ENCODE data around the gene USP50.
"Not testable (repeated sequence)": the region's sequence is repeated elsewhere in the genome, so short reads cannot be mapped to it uniquely, and the experiment has no call there.

Gene USP50

DNA sequence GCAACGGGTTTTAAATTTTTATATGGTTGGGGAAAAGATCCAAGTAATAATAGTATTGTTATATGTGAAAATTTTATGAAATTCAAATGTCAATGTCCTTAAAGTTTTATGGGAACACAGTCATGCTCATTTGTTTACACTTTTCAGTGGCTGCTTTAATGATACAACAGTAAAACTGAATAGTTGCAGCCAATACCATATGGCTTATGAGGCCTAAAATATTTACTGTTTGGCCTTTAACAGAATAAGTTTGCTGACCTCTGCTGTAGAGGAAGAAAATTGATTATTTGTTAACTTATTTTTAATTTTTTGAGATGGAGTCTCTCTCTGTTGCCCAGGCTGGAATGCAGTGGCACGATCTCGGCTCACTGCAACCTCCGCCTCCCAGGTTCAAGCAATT is 44.7 kb downstream of the USP50 start:
- DNase-seq = no peak

DNA sequence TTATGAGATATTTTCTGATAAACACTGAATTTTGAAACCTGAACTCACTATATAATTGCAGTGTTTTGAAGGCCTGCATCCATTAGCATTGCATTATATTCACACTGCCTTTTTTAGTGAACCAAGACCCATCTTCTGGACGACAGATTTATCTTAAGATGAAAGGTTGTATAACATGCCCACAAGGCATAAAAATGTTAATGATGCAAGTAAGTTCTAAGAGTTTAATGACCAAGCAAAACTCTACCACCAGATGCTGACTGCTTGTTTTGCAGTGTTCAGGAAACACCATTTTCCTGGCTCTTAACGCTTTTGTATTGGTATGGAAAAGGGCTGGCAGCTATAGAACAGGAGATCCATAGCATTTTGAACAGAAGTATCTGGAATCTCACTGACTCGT is 46.1 kb downstream of the USP50 start:
- no peak for DNase-seq

DNA sequence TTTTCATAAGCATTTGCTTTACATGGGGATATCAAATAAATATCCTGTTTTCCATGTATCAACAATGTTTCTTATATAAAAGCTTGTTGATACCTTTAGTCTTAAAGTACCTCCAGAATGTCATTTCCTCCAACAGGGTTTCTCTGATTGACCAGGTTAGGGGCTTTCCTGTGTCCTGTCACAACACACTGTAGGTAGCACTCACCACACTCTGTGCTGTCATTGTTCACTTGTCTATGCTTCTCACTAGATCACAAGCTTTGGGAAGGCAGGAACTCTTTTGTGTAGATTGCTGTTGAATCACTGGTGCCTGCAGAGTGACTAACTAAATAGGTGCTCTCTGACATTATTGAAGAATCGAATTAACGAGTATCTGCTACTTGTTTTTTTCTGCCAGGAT is 49.8 kb downstream of the USP50 start:
- no peak for DNase-seq

DNA sequence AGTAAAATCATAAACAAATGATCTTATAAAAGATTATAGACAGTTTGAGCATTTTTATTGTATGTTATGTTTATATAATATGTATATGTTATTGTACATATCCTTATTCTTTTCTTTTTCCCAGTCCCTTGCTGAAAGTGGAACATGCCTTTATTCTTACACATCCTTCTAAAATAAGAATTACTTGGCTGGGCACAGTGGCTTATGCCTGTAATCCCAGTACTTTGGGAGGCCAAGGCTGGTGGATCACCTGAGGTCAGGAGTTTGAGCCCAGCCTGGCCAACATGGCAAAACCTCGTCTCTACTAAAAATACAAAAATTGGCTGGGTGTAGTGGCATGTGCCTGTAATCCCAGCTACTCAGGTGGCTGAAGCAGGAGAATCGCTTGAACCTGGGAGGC is 51.9 kb downstream of the USP50 start:
- not testable (repeated sequence) for DNase-seq

DNA sequence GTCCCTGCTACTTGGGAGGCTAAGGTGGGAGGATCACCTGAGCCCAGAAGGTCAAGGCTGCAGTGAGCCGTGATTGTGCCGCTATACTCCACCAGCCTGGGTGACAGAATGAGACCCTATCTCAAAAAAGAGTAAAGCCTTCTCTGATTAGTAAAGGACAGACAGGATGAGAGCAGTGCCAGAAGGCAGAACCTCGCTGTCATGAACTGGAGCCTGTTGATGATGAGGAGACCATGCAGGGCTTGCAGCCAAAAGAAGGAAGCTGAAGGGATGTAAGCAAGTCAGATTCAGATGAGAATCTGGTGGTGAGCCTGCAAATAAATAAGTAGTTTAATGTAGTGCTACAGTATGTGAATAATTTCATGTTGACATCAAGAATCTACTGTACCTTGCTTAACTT is 52.8 kb downstream of the USP50 start:
- DNase-seq = no peak

DNA sequence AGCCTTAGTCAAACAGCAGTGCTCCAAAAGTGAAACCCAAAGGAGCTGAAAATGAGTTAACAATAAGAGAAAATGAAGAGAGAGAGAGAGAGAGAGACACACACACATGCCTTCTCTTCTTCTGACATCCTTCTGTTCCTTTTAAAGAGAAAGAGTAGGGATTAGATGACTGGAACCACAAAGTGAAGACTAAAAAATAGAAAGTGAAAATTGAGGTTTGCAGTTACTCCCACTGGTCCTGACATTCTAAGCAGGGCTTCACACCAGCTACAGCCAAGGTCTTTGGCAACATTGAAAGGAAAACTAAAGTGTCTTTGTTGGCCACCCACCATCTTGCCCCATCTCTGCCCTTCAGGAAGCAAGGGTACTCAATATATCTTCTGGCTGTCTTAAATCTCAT is 59.2 kb downstream of the USP50 start:
- no peak for DNase-seq

DNA sequence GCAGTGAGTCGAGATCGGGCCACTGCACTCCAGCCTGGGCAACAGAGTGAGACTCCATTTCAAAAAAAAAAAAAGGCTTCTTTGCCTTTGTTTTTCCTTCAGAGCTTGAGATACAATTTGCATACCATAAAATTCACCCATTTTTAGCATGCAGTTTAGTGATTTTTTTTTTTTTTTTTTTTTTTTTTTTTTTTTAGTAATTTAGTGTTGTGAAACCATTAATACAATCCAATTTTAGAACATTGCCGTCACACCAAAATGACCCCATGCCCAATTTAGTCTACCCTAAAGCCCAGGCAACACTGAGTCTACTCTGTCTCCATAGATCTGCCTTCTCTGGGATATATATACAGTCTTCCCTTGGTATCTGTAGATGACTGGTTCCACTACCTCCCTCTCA is 61.1 kb downstream of the USP50 start:
- no peak for DNase-seq

DNA sequence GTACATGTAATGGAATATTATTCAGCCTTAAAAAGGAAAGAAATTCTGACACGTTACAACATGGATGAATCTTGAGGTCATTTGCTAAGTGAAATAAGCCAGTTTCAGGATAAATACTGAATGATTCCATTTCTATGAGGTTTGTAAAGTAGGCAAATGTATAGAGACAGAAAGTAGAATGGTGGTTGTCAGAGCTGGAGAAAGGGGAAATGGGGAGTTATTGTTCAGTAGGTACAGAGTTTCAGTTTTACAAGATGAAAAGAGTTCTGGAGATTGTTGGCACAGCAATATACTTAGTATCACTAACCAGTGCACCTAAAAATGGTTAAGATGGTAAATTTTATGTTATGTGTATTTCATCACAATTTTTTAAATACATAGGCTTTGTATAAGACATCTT is 61.7 kb downstream of the USP50 start:
- DNase-seq = no peak

DNA sequence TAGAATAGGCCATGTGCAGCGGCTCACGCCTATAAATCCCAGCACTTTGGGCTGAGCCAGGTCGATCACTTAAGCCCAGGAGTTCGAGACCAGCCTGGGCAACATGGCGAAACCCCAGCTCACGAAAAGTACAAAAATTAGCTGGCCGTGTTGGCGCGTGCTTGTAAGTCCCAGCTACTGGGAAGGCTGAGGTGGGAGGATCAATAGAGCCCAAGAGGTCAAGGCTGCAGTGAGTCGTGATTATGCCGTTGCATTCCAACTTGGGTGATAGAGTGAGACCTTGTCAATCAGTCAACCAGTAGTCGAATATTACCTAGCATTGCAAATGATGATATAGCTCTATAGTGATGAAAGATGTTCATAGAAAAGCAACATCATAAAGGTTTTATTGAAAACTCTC is 70.3 kb downstream of the USP50 start:
- DNase-seq = no peak

DNA sequence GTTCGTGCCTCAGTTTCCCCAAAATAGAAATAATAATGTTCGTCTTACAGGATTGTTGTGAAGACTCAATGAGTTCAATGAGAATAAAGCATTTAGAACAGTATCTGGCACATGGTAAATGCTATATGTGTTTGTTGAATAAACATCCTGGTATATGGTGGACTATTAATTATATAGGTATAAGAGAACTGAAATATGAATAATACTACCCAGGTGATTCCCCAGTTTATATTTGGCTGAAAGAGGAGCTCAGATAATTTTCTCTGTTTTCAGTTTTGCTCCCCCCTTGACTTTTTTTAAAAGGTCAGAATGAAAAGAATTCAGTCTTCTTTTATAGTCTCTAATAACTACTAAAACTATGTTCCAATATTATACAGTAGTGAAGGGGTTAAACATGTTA is 75.4 kb downstream of the USP50 start:
- no peak for DNase-seq

DNA sequence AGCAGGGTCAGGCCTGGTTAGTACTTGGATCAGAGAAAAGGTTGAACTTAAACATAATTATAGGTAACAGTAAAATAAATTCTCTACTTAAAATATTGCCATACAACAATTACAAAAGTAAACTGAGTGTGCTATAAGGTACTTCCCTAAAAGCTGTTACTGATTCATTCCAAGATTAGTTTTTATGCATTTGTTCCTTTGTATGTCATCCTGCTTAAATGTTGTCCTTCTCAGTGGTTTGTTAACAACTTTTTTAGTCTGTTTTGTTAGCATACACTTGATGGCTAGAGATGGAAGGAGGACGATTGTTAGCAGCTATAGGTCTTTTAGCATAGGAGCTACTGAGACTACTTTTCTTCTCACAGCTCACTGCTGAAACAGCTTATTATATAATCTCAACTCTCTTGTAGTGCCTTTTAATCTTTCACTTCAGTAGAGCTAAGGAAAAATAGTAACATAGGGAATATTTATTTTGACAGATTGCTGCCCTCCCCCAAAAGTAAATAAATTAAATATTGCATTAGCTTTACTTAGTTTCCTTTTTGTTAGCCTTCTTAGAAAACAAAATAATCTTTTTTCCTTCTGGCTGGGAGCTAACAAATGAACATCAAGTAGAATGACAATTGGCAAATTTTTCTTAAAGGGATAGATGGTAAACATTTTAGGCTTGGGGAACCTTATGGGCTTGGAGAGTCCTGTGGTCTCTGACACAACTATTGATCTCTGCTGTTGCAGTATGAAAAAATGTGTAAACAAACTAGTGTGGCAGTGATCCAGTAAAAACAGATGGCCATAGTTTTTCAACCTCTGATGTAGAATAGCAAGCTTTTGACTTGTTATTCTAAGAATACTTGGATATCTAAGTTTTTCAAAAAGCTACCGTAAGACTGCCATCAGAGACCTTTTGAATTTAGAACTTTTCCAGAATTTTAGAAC is 82.8 kb downstream of the USP50 start:
- no peak for DNase-seq

DNA sequence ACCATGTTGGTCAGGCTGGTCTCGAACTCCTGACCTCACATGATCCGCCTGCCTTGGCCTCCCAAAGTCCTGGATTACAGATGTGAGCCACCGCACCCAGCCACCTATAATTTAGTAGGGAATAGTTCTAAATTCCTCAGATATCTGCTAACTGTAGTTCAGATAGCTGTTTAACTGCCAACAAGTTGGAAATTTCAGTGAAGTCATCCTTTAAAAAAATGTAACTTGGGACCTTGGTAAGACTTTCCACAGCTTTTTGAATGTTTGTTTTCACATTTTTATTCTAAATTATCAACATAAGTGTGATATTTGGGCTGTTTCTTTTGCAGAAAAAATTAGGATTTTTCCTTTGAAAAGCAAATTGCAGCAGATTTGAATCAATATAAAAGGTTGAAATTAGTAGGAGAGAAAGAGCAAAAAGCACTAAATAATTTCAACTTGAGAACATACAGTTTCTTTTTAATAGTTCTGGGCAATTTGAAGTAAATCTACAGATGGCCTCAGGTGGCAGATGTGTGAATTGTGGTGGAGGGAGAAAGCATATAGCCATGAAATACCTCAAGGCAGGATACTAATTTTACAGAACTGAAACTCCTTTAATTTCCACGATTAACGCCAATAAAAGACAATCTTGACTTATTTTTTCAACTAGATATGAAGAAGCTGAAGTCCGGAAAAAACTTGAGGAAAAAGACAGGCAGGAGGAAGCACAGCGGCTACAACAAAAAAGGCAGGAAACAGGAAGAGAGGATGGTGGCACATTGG is 87.9 kb downstream of the USP50 start:
- DNase-seq = no peak

DNA sequence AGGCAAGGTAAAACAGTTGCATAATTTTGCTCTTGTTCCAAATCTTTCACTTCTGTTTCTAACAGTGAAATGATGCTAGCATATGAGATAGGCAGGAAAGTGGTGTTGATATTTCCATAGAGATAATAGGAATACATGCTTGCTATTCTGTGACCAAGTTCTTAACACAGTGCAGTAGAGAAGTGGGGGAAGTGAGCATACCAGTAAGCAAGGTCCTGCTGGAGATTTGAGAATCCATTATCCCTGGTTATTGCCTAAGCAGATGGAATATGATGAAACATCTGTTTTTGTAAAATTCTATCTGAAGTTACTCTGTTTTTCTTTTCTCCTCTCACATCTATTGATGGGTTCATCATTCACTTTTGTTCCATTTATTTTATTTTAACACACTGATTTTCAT is 93.5 kb downstream of the USP50 start:
- DNase-seq = no peak
